SK-N-SH (cell line): ENCODE results near the gene PADI4. TPM values are rescaled to one million over a fixed set of nuclear protein-coding genes. Genes with fewer than 3 reads are reported as not detected.

Experiments
- CTCF ChIA-PET: fragments of 300-600, 350-600 bp; formaldehyde crosslinking; extraction: SDS; loops from one replicate; lab custom pipeline; 2021; lab: Yijun Ruan, JAX
- POLR2A ChIA-PET: fragments of 350-600 bp; sonication (Branson Sonifier 250); formaldehyde crosslinking; extraction: SDS; loops from one replicate; lab custom pipeline; 2020; ENCODE audit warnings: antibody characterized with exemption, inconsistent platforms; lab: Yijun Ruan, JAX
- DNase-seq: peaks from one replicate; pipeline ENCODE4 v3.0.0; 2012
- H2AFZ ChIP-seq: fragments of 200-600 bp; sonication (generic); 2 replicates; pipeline ENCODE4 v1.8.1; 2016; ENCODE audit warnings: antibody characterized with exemption, mild to moderate bottlenecking, low read depth
- H3F3A ChIP-seq: fragments of 200-600 bp; sonication (generic); replicated peaks from 2 replicates; pipeline ENCODE3; 2016; ENCODE audit warnings: antibody characterized with exemption, mild to moderate bottlenecking; ENCODE audit not compliant: insufficient read depth
- H3K27ac ChIP-seq, 2 experiments: fragments of 200-500 bp in 1 of 2; fragments of 200-600 bp in 1 of 2; sonication (Bioruptor generic) in 1 of 2; sonication (generic), shearing (Covaris generic) in 1 of 2; 2 replicates each; pipeline versions ENCODE4 v1.5.1 to v1.6.1; 2014 to 2016; ENCODE audit warnings: low read depth in 2 of 2, inconsistent platforms in 1 of 2, low read length in 1 of 2, mild to moderate bottlenecking in 1 of 2, mixed read lengths in 1 of 2
- H3K27me3 ChIP-seq: fragments of 200-600 bp; sonication (generic), shearing (Covaris generic); 2 replicates; pipeline ENCODE4 v1.6.1; 2016; ENCODE audit warnings: mixed run types; ENCODE audit not compliant: insufficient read depth
- H3K36me3 ChIP-seq, 2 experiments: fragments of 200-500 bp in 1 of 2; fragments of 200-600 bp in 1 of 2; sonication (Bioruptor generic) in 1 of 2; sonication (generic) in 1 of 2; replicated peaks in 1 of 2; 2 replicates each; pipeline versions ENCODE3 to v1.5.1; 2014 to 2016; ENCODE audit warnings: low read length in 1 of 2, mild to moderate bottlenecking in 1 of 2; ENCODE audit not compliant: insufficient read depth in 2 of 2, control insufficient read depth in 1 of 2
- H3K4me1 ChIP-seq, 2 experiments: fragments of 200-500 bp in 1 of 2; fragments of 200-600 bp in 1 of 2; sonication (Bioruptor generic) in 1 of 2; sonication (generic), shearing (Covaris generic) in 1 of 2; 2 replicates each; pipeline versions ENCODE4 v1.5.1 to v1.6.1; 2014 to 2016; ENCODE audit warnings: low read depth in 1 of 2, low read length in 1 of 2, mixed run types in 1 of 2; ENCODE audit not compliant: insufficient read depth in 2 of 2, control insufficient read depth in 1 of 2
- H3K4me2 ChIP-seq: fragments of 200-600 bp; sonication (generic), shearing (Covaris generic); 2 replicates; pipeline ENCODE4 v1.6.1; 2017; ENCODE audit warnings: mixed run types
- H3K4me3 ChIP-seq, 2 experiments: fragments of 200-500 bp in 1 of 2; fragments of 200-600 bp in 1 of 2; sonication (Bioruptor generic) in 1 of 2; sonication (generic), shearing (Covaris generic) in 1 of 2; 2 replicates each; pipeline versions ENCODE4 v1.5.1 to v1.8.1; 2014 to 2016; ENCODE audit warnings: low read depth in 2 of 2, inconsistent platforms in 1 of 2, low read length in 1 of 2, mild to moderate bottlenecking in 1 of 2, mixed read lengths in 1 of 2, moderate library complexity in 1 of 2
- H3K79me2 ChIP-seq: fragments of 200-600 bp; sonication (generic); 2 replicates; pipeline ENCODE4 v1.8.1; 2017; ENCODE audit warnings: mild to moderate bottlenecking; ENCODE audit not compliant: insufficient read depth
- H3K9ac ChIP-seq: fragments of 200-600 bp; sonication (generic); 2 replicates; pipeline ENCODE4 v1.6.1; 2017; ENCODE audit warnings: mixed run types
- H3K9me2 ChIP-seq: fragments of 200-600 bp; sonication (generic); 2 replicates; pipeline ENCODE4 v1.6.1; 2017; ENCODE audit warnings: mixed run types
- H3K9me3 ChIP-seq: fragments of 200-600 bp; sonication (generic); 2 replicates; pipeline ENCODE4 v1.6.1; 2017; ENCODE audit warnings: mixed run types, mild to moderate bottlenecking, moderate library complexity
- H4K20me1 ChIP-seq: fragments of 200-600 bp; sonication (generic); 2 replicates; pipeline ENCODE4 v1.6.1; 2017; ENCODE audit warnings: mild to moderate bottlenecking, mixed run types; ENCODE audit not compliant: insufficient read depth
- CTCF ChIP-seq: fragments of 200-600 bp; sonication (generic); IDR thresholded peaks from 2 replicates; pipeline ENCODE4 v1.6.1; 2017; ENCODE audit warnings: antibody characterized with exemption, mild to moderate bottlenecking, moderate library complexity
- ELF1 ChIP-seq: IDR thresholded peaks from 2 replicates; pipeline ENCODE4 v1.4.0; 2012
- EP300 ChIP-seq, 2 experiments: IDR thresholded peaks; 2 replicates each; pipeline versions ENCODE4 v1.4.0 to v1.6.1; 2012; ENCODE audit warnings: borderline replicate concordance in 1 of 2, low read depth in 1 of 2, low read length in 1 of 2
- EZH2phosphoT487 ChIP-seq: fragments of 200-600 bp; sonication (generic); IDR thresholded peaks from 2 replicates; pipeline ENCODE4 v1.6.1; 2017; ENCODE audit warnings: low read depth, mixed run types, mild to moderate bottlenecking, antibody characterized with exemption, moderate library complexity, borderline replicate concordance
- FOSL2 ChIP-seq: IDR thresholded peaks from 2 replicates; pipeline ENCODE4 v1.4.0; 2012; ENCODE audit warnings: low read depth, mild to moderate bottlenecking, moderate library complexity, borderline replicate concordance
- GABPA ChIP-seq: IDR thresholded peaks from 2 replicates; pipeline ENCODE4 v1.4.0; 2012; ENCODE audit warnings: low read depth, mild to moderate bottlenecking
- IRF3 ChIP-seq: fragments of 150-350 bp; IDR thresholded peaks from 2 replicates; pipeline ENCODE4 v1.6.1; 2016; ENCODE audit warnings: mild to moderate bottlenecking, low read depth, low read length
- MXI1 ChIP-seq: IDR thresholded peaks from 2 replicates; pipeline ENCODE4 v1.6.1; 2012; ENCODE audit warnings: mild to moderate bottlenecking, low read depth, low read length, improper control_type of control experiment
- NFIC ChIP-seq: IDR thresholded peaks from 2 replicates; pipeline ENCODE4 v1.4.0; 2012; ENCODE audit warnings: borderline replicate concordance
- NRF1 ChIP-seq: IDR thresholded peaks from 2 replicates; pipeline ENCODE4 v1.6.1; 2012; ENCODE audit warnings: low read depth, mild to moderate bottlenecking, low read length
- RCOR1 ChIP-seq: fragments of 150-350 bp; IDR thresholded peaks from 2 replicates; pipeline ENCODE4 v1.6.1; 2017; ENCODE audit warnings: antibody characterized with exemption, low read length
- RFX5 ChIP-seq: IDR thresholded peaks from 2 replicates; pipeline ENCODE4 v1.6.1; 2012; ENCODE audit warnings: mild to moderate bottlenecking, improper control_type of control experiment, low read length
- RXRA ChIP-seq: IDR thresholded peaks from 2 replicates; pipeline ENCODE4 v1.4.0; 2012; ENCODE audit warnings: low read depth, mild to moderate bottlenecking, borderline replicate concordance
- SIN3A ChIP-seq: IDR thresholded peaks from 2 replicates; pipeline ENCODE4 v1.6.1; 2012; ENCODE audit warnings: low read depth, mild to moderate bottlenecking, low read length, moderate library complexity, borderline replicate concordance
- SMC3 ChIP-seq: IDR thresholded peaks from 2 replicates; pipeline ENCODE4 v1.6.1; 2012; ENCODE audit warnings: low read depth, low read length, improper control_type of control experiment
- TCF12 ChIP-seq: IDR thresholded peaks from 2 replicates; pipeline ENCODE4 v1.4.0; 2012
- YY1 ChIP-seq: IDR thresholded peaks from 2 replicates; pipeline ENCODE4 v1.4.0; 2012; ENCODE audit warnings: low read depth, mild to moderate bottlenecking
- ZBTB33 ChIP-seq: IDR thresholded peaks from 2 replicates; pipeline ENCODE4 v1.4.0; 2012; ENCODE audit warnings: low read depth, borderline replicate concordance
- WGBS: methylation state at CpG from one replicate; pipeline ENCODE4 v1.1.6; 2017; ENCODE audit warnings: low lambda C conversion rate; 5-methylcytosine and 5-hydroxymethylcytosine counted together
- polyA plus RNA-seq, 3 experiments: library from polyadenylated mRNA; depleted of rRNA; stranded (reverse); fragments of >200 nt; gene quantifications; 2 replicates each; pipeline ENCODE4 v1.2.3, GENCODE V29; 2012
- TF ChIP-seq, protein P1 (sequence below): IDR thresholded peaks from 2 replicates; pipeline ENCODE4 v1.6.1; 2012; ENCODE audit warnings: mild to moderate bottlenecking, low read depth, low read length, moderate library complexity
- TF ChIP-seq, protein P2 (sequence below): fragments of 150-350 bp; IDR thresholded peaks from 2 replicates; pipeline ENCODE4 v1.6.1; 2017; ENCODE audit warnings: antibody characterized with exemption, low read length, low read depth, borderline replicate concordance
- TF ChIP-seq, protein P3 (sequence below): IDR thresholded peaks from 2 replicates; pipeline ENCODE4 v1.4.0; 2012; ENCODE audit warnings: low read depth

PADI4 gene
- polyA plus RNA-seq, 1 of the 3 experiments (the other 2 are of a cell fraction) = not detected

GRCh38 chr1:17371896-17372295 is 63.9 kb downstream of the PADI4 start, which contains the start of gene PADI6 (continued):
- no peak for TF ChIP-seq SIN3A
- no peak for TF ChIP-seq MXI1
- no peak for TF ChIP-seq FOSL2

DNA sequence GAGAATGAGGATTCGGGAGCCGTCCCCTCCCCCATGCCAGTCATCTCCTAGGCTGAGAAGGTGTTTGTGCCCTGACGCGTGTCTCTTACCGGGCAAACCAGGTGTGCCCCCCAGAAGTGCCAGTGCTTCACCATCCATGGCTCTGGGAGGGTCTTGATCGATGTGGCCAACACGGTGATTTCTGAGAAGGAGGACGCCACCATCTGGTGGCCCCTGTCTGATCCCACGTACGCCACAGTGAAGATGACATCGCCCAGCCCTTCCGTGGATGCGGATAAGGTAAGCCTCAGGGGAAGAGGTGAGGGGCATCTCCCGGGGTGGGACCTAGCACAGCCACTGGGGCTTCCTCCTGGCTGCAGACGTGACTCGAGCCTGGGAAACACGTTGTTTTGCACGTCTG is 65.0 kb downstream of the PADI4 start:
- 64% methylated on average over 13 of the region's 18 CpGs for WGBS
- Histone ChIP-seq H4K20me1 (no peaks in the 10 kb centered on the region), H3F3A (no peaks in the 10 kb centered on the region), H3K36me3 (no peaks in the 10 kb centered on the region), H3K4me1 (no peaks in the 10 kb centered on the region), H3K9me3 (no peaks in the 10 kb centered on the region), H3K9me2 (no peaks in the 10 kb centered on the region), H3K27ac (no peak overlapping the region), H3K27me3 (peaks cover 19% of the 10 kb centered on the region; the same call in 1 of the 2 replicates), H3K4me3 (no peak overlapping the region), H2AFZ (no peak overlapping the region), H3K4me2 (no peak overlapping the region), H3K79me2 (no peaks in the 10 kb centered on the region), H3K9ac (no peak overlapping the region)
- ChIA-PET POLR2A (no interaction called here), CTCF (interaction anchor here (1.3 kb wide), 1 partner anchor 10 kb away, joined by 3 read pairs; no protein-coding TSS in a partner anchor)
- TF ChIP-seq YY1 = no peak
- no peak for TF ChIP-seq EP300 (IDR thresholded peaks at IDR 0.05; ENCODE audit: borderline replicate concordance in 1 of 2, low read depth in 1 of 2, low read length in 1 of 2)
- no peak for TF ChIP-seq CTCF
- no peak for TF ChIP-seq EZH2phosphoT487
- TF ChIP-seq SMC3 = no peak
- no peak for TF ChIP-seq SIN3A
- TF ChIP-seq GABPA = no peak
- TF ChIP-seq, protein P1, sequence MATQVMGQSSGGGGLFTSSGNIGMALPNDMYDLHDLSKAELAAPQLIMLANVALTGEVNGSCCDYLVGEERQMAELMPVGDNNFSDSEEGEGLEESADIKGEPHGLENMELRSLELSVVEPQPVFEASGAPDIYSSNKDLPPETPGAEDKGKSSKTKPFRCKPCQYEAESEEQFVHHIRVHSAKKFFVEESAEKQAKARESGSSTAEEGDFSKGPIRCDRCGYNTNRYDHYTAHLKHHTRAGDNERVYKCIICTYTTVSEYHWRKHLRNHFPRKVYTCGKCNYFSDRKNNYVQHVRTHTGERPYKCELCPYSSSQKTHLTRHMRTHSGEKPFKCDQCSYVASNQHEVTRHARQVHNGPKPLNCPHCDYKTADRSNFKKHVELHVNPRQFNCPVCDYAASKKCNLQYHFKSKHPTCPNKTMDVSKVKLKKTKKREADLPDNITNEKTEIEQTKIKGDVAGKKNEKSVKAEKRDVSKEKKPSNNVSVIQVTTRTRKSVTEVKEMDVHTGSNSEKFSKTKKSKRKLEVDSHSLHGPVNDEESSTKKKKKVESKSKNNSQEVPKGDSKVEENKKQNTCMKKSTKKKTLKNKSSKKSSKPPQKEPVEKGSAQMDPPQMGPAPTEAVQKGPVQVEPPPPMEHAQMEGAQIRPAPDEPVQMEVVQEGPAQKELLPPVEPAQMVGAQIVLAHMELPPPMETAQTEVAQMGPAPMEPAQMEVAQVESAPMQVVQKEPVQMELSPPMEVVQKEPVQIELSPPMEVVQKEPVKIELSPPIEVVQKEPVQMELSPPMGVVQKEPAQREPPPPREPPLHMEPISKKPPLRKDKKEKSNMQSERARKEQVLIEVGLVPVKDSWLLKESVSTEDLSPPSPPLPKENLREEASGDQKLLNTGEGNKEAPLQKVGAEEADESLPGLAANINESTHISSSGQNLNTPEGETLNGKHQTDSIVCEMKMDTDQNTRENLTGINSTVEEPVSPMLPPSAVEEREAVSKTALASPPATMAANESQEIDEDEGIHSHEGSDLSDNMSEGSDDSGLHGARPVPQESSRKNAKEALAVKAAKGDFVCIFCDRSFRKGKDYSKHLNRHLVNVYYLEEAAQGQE = no peak
- no peak for TF ChIP-seq TCF12
- TF ChIP-seq, protein P2, sequence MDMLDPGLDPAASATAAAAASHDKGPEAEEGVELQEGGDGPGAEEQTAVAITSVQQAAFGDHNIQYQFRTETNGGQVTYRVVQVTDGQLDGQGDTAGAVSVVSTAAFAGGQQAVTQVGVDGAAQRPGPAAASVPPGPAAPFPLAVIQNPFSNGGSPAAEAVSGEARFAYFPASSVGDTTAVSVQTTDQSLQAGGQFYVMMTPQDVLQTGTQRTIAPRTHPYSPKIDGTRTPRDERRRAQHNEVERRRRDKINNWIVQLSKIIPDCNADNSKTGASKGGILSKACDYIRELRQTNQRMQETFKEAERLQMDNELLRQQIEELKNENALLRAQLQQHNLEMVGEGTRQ = no peak
- no peak for TF ChIP-seq NFIC
- TF ChIP-seq RFX5 = no peak
- no peak for TF ChIP-seq NRF1
- TF ChIP-seq RXRA = no peak
- TF ChIP-seq RCOR1 = no peak
- TF ChIP-seq ZBTB33 = no peak
- no peak for TF ChIP-seq IRF3
- TF ChIP-seq, protein P3, sequence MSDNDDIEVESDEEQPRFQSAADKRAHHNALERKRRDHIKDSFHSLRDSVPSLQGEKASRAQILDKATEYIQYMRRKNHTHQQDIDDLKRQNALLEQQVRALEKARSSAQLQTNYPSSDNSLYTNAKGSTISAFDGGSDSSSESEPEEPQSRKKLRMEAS = no peak
- TF ChIP-seq MXI1 = no peak
- no peak for TF ChIP-seq ELF1
- DNase-seq = no peak
